Muscle of arm (tissue), 12 donors: ENCODE data around the gene ZHX3. TPM values are rescaled to one million over a fixed set of nuclear protein-coding genes. Genes with fewer than 3 reads are reported as not detected.

Experiments
- DNase-seq: peaks from one replicate; pipeline ENCODE4 v3.0.0-alpha.2; 2013
- polyA plus RNA-seq, 12 donors: library from polyadenylated mRNA; unstranded; fragments of 120-200 nt; gene quantifications; one replicate each; pipeline ENCODE4 v1.2.1, GENCODE V29; 2013; ENCODE audit not compliant: insufficient read length in 12 of 12

Gene ZHX3
- polyA plus RNA-seq, 12 donors = 7.4 to 17.2 (median 10.9) TPM; not detected in 1

GRCh38 chr20:41355192-41355591, 37.7 kb upstream of the ZHX3 start:
- no peak for DNase-seq

GRCh38 chr20:41353530-41353929, 36.0 kb upstream of the ZHX3 start:
- no peak for DNase-seq

GRCh38 chr20:41352666-41353065, 35.1 kb upstream of the ZHX3 start:
- DNase-seq = no peak

- DNase-seq = no peak
Observed at GRCh38 chr20:41352106-41352505, 34.6 kb upstream of the ZHX3 start.

GRCh38 chr20:41350408-41350962, 33.0 kb upstream of the ZHX3 start:
- DNase-seq = no peak

- no peak for DNase-seq
Observed at GRCh38 chr20:41349943-41350342, 32.4 kb upstream of the ZHX3 start.

GRCh38 chr20:41349266-41349665, 31.7 kb upstream of the ZHX3 start:
- DNase-seq = no peak

- DNase-seq = no peak
Observed at GRCh38 chr20:41348430-41349172, 31.1 kb upstream of the ZHX3 start.

- no peak for DNase-seq
Observed at GRCh38 chr20:41347523-41348429, 30.2 kb upstream of the ZHX3 start.

- DNase-seq = no peak
Observed at GRCh38 chr20:41345729-41346067, 28.2 kb upstream of the ZHX3 start.

GRCh38 chr20:41344938-41345728, 27.6 kb upstream of the ZHX3 start:
- DNase-seq = no peak

- no peak for DNase-seq
Observed at GRCh38 chr20:41344477-41344876, 26.9 kb upstream of the ZHX3 start.

- DNase-seq = no peak
Observed at GRCh38 chr20:41342474-41343464, 25.2 kb upstream of the ZHX3 start.

- peak; percentile 74 for DNase-seq
Observed at GRCh38 chr20:41340327-41341055, 23.0 kb upstream of the ZHX3 start, which contains the start of gene LPIN3. TSS of gene LPIN3 (plus strand) at chr20:41340821. CDS start at chr20:41345804, 4,983 bp downstream.

- peak; percentile 79 for DNase-seq
Observed at GRCh38 chr20:41339957-41340326, 22.4 kb upstream of the ZHX3 start.

GRCh38 chr20:41336711-41337492, 19.4 kb upstream of the ZHX3 start:
- DNase-seq = no peak

- DNase-seq = no peak
Observed at GRCh38 chr20:41335591-41335990, 18.1 kb upstream of the ZHX3 start.

- no peak for DNase-seq
Observed at GRCh38 chr20:41334443-41335421, 17.2 kb upstream of the ZHX3 start.
